ENCODE data around the gene PSMG1. TPM values are rescaled to one million over a fixed set of nuclear protein-coding genes. Genes with fewer than 3 reads are reported as not detected.

PSMG1 gene
- total and polyA plus RNA-seq, 9 of the 15 experiments (the other 6 are each of a cell fraction or from before 2014, with no cell fraction given) = 54.5 to 427 (median 328) TPM

- no peak for TF ChIP-seq TAF9B (IDR thresholded peaks at IDR 0.05; ENCODE audit: partially characterized antibody)
- TF ChIP-seq GTF2E2 (tag; IDR thresholded peaks at IDR 0.05) = no peak
- no peak for TF ChIP-seq L3MBTL2 (IDR thresholded peaks at IDR 0.05)
- TF ChIP-seq ZNF12 (CRISPR knock-in tag; IDR thresholded peaks at IDR 0.05) = no peak
- TF ChIP-seq SMARCC2 (IDR thresholded peaks at IDR 0.05; ENCODE audit: low read depth) = no peak
- TF ChIP-seq MCM7 (IDR thresholded peaks at IDR 0.05) = no peak
- TF ChIP-seq UBTF (IDR thresholded peaks at IDR 0.05; ENCODE audit: borderline replicate concordance in 1 of 2, low read depth in 2 of 2, low read length in 2 of 2) = no peak
- no peak for TF ChIP-seq CTCFL (IDR thresholded peaks at IDR 0.05; ENCODE audit: borderline replicate concordance, insufficient read depth, low read depth, low read length, poor library complexity, severe bottlenecking)
- TF ChIP-seq ELK1 (CRISPR knock-in tag; IDR thresholded peaks at IDR 0.05) = no peak
- TF ChIP-seq ZNF184 (CRISPR knock-in tag; IDR thresholded peaks at IDR 0.05) = no peak
- TF ChIP-seq VEZF1 (CRISPR knock-in tag; IDR thresholded peaks at IDR 0.05) = no peak
Observed at GRCh38 chr21:39150316-39150715, 32.9 kb downstream of the PSMG1 start (continued).
